Mucosa of descending colon (tissue), 3 donors: ENCODE measurements around the gene EML3. TPM values are rescaled to one million over a fixed set of nuclear protein-coding genes. Genes with fewer than 3 reads are reported as not detected.
"Not testable (repeated sequence)": the region's sequence is repeated elsewhere in the genome, so short reads cannot be mapped to it uniquely, and the experiment has no call there.

Experiments used
- ATAC-seq: fragments of 200-7000 bp; cut with Tn5 transposase; one replicate; pipeline ENCODE4 v1.9.1; 2020; ENCODE audit warnings: mild to moderate bottlenecking, moderate library complexity
- DNase-seq, 3 donors: peaks; one replicate each; pipeline ENCODE4 v3.0.0-alpha.2; 2020
- H3K36me3 ChIP-seq: fragments of 200-600 bp; one replicate; pipeline ENCODE4 v1.8.0; 2021; ENCODE audit warnings: low read depth, mild to moderate bottlenecking
- H3K4me1 ChIP-seq: fragments of 200-600 bp; one replicate; pipeline ENCODE4 v1.8.0; 2021; ENCODE audit warnings: low read depth, mild to moderate bottlenecking
- H3K4me3 ChIP-seq: fragments of 200-600 bp; one replicate; pipeline ENCODE4 v1.8.0; 2021; ENCODE audit warnings: mild to moderate bottlenecking
- H3K9me3 ChIP-seq: fragments of 200-600 bp; one replicate; pipeline ENCODE4 v1.8.0; 2021; ENCODE audit warnings: mild to moderate bottlenecking
- intact Hi-C, 2 donors: fragments of 100-400 bp; cut with DNase I in 1 of 2; cut with micrococcal nuclease in 1 of 2; formaldehyde crosslinking; loops; one replicate each; pipeline versions ENCODE4 v1.11.0 to v1.11.1; 2022; cut with DNase I, micrococcal nuclease
- total RNA-seq, 3 donors: library from RNA; stranded (reverse); fragmentation: NEBNext Ultra II Directional in 2 of 3; extraction: Animal tissue kit (Norgen Biotek cat#: 25700) in 2 of 3; gene quantifications; one replicate each; pipeline versions ENCODE4 v1.2.1 to v1.2.4, GENCODE V29; 2021 to 2023
- TF ChIP-seq, protein P1 (sequence below): fragments of 200-600 bp; IDR thresholded peaks from one replicate; pipeline ENCODE4 v1.8.0; 2022; ENCODE audit warnings: antibody characterized with exemption, mild to moderate bottlenecking
- donor health status: DM: no; HTN: no; CAD: no; lungs with moderate emphysema.
- donor health status: DM: no; HTN: no; CAD: no.
- donor health status: DM: no; HTN: yes; CAD: no.

EML3 gene
- total RNA-seq, 3 donors from 2014 or later, result 54.6 to 57.7 (median 57.7) TPM

DNA sequence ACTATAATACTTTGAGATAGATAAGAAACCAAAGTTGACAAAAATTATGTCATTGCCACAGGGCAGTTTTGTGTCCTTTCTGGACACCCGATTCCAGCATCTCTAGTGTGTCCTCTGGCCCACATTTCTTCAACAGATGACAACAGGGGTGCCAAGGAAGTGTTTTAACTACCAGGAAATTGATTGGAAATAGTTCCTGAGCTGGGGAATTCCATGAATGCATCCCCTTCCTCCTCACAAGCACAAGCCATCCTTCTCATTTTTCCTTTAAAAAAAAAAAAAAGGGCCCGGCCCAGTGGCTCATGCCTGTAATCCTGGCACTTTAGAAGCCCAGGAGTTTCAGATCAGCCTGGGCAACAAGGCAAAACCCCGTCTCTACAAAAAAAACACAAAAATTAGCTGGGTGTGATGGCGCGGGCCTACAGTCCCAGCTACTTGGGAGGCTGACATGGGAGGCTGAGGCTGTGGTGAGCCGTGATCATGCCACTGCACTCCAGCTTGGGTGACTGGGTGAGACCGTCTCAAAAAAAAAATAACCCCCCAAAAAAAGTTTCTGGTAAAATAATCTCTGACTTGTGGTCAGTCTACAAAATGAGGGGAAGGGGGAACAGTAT is 10.0 kb upstream of the EML3 start:
- Histone ChIP-seq H3K36me3 (peaks cover 8% of the 10 kb centered on the region), H3K4me1 (peaks cover 6% of the 10 kb centered on the region), H3K4me3 (no peak overlapping the region), H3K9me3 (no peaks in the 10 kb centered on the region)
- DNase-seq (no peak), ATAC-seq (no peak)
- intact Hi-C loops, result no loop called here
- TF ChIP-seq, protein P1, sequence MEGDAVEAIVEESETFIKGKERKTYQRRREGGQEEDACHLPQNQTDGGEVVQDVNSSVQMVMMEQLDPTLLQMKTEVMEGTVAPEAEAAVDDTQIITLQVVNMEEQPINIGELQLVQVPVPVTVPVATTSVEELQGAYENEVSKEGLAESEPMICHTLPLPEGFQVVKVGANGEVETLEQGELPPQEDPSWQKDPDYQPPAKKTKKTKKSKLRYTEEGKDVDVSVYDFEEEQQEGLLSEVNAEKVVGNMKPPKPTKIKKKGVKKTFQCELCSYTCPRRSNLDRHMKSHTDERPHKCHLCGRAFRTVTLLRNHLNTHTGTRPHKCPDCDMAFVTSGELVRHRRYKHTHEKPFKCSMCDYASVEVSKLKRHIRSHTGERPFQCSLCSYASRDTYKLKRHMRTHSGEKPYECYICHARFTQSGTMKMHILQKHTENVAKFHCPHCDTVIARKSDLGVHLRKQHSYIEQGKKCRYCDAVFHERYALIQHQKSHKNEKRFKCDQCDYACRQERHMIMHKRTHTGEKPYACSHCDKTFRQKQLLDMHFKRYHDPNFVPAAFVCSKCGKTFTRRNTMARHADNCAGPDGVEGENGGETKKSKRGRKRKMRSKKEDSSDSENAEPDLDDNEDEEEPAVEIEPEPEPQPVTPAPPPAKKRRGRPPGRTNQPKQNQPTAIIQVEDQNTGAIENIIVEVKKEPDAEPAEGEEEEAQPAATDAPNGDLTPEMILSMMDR, result no peak

- intact Hi-C loops, result no loop called here
Observed at GRCh38 chr11:62621567-62622470, 9.2 kb upstream of the EML3 start, which contains the start of gene B3GAT3. Gene B3GAT3, minus strand, starts transcription at chr11:62621986. Its CDS starts 39 bp downstream, at chr11:62621947.

DNA sequence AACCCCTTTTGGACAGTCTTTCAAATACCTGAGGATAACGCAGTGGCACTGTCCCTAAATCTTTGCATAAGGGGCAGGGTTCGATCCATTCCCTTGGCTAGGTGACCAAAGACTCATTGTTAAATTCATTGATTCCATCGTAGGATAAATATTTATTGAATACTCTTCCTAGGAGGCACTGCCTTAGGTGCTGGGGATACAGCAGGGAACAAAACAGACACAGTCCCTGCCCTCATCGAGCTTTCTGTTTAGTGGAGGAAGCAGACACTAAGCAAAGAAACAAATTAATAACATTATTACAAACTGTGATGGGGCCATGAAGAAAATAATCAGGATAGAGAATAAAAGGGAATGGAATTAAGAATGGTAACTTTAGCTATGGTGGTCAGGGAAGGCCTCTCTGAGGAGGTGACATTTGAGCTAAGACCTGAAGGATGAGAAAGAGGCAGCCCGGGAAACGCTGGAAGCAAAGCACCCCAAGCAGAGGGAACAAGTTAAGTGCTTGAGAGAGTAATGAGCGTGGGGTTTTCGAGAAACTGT is 8.5 kb upstream of the EML3 start:
- ATAC-seq, result no peak
- Histone ChIP-seq H3K36me3 (peaks cover 4% of the 10 kb centered on the region), H3K9me3 (no peaks in the 10 kb centered on the region), H3K4me3 (peak overlapping the region; percentile 44), H3K4me1 (peaks cover 6% of the 10 kb centered on the region)
- no peak for DNase-seq
- TF ChIP-seq, protein P1, result no peak
- intact Hi-C loops, result no loop called here

More at GRCh38 chr11:62621567-62622470, 9.2 kb upstream of the EML3 start, which contains the start of gene B3GAT3:
- TF ChIP-seq, protein P1, result peak; percentile 19
- DNase-seq (peak; percentile 98 to 99 (median 99)), ATAC-seq (peak; percentile 98)
- H3K36me3 ChIP-seq, result peaks cover 8% of the 10 kb centered on the region
- no peaks in the 10 kb centered on the region for H3K9me3 ChIP-seq
- peaks cover 6% of the 10 kb centered on the region for H3K4me1 ChIP-seq
- peak within 1 kb of the TSS; percentile 44 for H3K4me3 ChIP-seq

DNA sequence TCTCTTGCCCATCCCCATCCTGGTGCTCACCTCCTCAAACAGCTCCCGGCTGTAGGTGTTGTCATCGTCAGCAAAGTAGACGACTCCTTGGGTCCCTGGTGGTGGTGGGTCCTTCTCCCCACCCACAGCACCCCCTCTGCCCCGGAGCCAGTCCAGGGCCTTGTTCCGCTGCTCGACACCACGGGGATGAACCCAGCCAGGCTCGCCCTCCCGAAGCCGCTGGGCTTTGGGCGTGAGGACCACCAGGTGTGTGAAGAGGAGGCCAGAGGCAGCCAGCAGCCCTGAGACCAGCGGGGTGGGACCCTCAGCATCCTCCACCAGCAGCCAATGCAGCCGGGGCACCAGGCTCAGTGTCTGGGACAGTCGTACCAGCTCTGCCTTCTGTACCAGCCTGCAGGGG is 4.4 kb upstream of the EML3 start:
- intact Hi-C loops, H3K36me3 ChIP-seq, DNase-seq, H3K4me3 ChIP-seq, H3K9me3 ChIP-seq, ATAC-seq: not testable (repeated sequence)
- H3K4me1 ChIP-seq, result peaks cover 11% of the 10 kb centered on the region

GRCh38 chr11:62615521-62615920 is 2.9 kb upstream of the EML3 start:
- intact Hi-C loops, result no loop called here
- H3K36me3 ChIP-seq, result no peaks in the 10 kb centered on the region
- no peak for DNase-seq
- no peak overlapping the region for H3K4me3 ChIP-seq
- TF ChIP-seq, protein P1, result no peak
- ATAC-seq, result no peak
- no peaks in the 10 kb centered on the region for H3K9me3 ChIP-seq
- peaks cover 14% of the 10 kb centered on the region for H3K4me1 ChIP-seq

- intact Hi-C loops, result no loop called here
- TF ChIP-seq, protein P1, result no peak
- no peak for DNase-seq
- ATAC-seq, result no peak
- Histone ChIP-seq H3K4me3 (no peak overlapping the region), H3K4me1 (peaks cover 14% of the 10 kb centered on the region), H3K36me3 (no peaks in the 10 kb centered on the region), H3K9me3 (no peaks in the 10 kb centered on the region)
Observed at GRCh38 chr11:62614275-62614674, 1.7 kb upstream of the EML3 start.
